Left cardiac atrium (tissue), 4 donors: ENCODE data around the gene MGAM2. TPM values are rescaled to one million over a fixed set of nuclear protein-coding genes. Genes with fewer than 3 reads are reported as not detected.

ENCODE experiments used
- ATAC-seq, 2 donors: fragments of 200-7000 bp; cut with Tn5 transposase; one replicate each; pipeline ENCODE4 v1.9.1; 2020; ENCODE audit warnings: mild to moderate bottlenecking in 2 of 2, moderate library complexity in 2 of 2
- DNase-seq: peaks from one replicate; pipeline ENCODE4 v3.0.0-alpha.2; 2020
- intact Hi-C, 2 donors: fragments of 100-400 bp; cut with DNase I; formaldehyde crosslinking; loops; one replicate each; pipeline versions ENCODE4 v1.14.1 to v1.15.1; 2022 to 2023
- total RNA-seq, 2 donors: library from RNA; stranded (reverse); fragmentation: NEBNext Ultra II Directional; extraction: Animal tissue kit (Norgen Biotek cat#: 25700); gene quantifications; one replicate each; pipeline ENCODE4 v1.2.1, GENCODE V29; 2021
- donor health status: DM: no; HTN: yes; CAD: no.
- donor health status: DM: no; HTN: yes; CAD: no; lungs with severe emphysema.
- donor health status: DM: yes; HTN: yes; CAD: no.
- donor health status: Dilated cardiomyopathy.

The MGAM2 gene
- total RNA-seq, 2 donors from 2014 or later = 0.08 to 0.12 TPM

DNA sequence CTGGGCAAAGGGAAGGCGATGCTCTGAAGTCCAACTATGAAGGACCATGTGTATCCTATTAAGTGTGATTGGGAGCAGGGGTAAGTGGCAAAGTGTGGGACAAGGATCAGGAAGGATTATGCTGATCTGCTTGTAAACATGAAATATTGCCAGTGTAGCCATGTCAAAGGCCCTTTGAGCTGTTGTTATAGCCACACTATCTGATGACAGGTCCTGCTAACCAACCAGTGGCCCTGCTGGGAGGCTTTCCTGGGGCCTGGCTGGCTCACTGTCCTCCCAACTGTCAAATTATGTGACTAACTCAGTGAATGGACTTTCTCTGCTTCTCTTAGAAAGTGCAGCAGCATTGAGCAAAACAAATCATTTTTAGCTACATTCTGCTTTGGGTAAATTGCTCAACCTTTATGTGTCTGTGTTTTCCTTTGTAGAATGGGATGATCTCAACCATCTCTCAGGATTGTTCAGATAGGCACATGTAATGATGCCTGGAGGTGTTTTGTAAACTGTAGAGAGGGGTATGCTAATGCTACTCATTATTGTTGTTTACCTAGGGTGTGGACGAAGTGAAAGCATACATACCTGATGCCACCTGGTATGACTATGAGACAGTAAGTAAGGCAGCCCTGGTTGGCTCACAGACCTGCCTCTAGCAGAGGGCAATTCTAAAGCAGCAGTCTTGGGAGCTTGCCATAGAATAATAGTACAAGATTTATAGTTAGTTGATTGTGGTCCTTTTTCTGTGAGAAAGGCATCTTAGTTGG lies 47.4 kb downstream of the MGAM2 start:
- DNase-seq (no peak), ATAC-seq (no peak)
- intact Hi-C loops = no loop called here

DNA sequence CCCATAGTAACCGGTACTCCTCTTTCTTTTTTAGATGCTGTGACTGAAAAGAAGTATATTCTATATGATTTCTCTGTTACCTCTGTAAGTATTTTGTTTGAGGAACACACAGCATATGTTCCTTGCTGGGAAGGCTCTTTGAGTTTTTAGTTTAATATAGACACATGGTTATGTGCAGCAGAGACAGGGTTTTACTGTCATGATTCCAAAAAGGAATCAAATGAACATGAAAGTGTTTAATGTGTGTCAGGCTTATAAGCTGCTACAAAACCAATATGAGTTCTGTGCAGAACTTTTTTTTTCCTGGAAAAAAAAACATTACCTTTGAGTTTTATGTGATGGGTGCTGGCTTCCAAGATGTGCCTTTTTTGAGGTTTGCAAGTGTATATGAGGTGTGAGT lies 50.4 kb downstream of the MGAM2 start:
- intact Hi-C loops = no loop called here
- no peak for ATAC-seq
- DNase-seq = no peak

DNA sequence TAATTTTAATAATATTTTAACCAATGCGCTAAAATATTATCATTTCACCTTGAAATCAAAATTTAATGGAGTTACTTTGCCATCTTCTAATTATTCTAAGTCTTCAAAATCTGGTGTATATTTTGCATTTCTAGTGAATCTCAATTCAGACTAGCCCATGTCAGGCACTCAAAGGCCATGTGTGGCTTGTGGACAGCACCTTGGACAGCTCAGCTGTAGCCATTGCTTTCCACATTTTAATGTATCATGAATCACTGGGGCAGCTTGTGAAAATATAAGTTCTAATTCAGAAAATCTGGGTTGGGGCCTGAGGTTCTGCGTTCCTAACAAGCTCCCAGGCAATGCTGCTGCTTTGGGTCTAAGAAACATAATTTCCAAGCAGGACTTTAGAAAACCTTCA lies 57.2 kb downstream of the MGAM2 start:
- ATAC-seq (no peak), DNase-seq (no peak)
- intact Hi-C loops = no loop called here

DNA sequence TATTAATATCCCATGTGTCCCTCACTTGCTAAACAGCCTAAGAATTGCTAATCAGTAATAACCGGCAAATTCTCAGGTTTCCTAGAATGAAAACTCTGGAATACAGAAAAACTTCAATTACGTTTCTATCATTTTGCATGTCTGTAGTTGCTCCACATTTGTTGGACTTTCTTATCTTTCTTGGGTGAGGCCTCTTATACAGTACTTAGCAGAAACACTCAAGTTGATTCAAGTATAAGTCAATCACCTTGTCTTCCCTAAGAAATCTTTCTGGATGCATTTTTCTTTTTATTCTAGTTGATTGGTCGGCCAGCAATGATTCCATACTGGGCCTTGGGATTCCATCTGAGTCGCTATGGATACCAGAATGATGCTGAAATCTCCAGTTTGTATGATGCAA lies 61.4 kb downstream of the MGAM2 start:
- DNase-seq (no peak), ATAC-seq (no peak)
- intact Hi-C loops = no loop called here

DNA sequence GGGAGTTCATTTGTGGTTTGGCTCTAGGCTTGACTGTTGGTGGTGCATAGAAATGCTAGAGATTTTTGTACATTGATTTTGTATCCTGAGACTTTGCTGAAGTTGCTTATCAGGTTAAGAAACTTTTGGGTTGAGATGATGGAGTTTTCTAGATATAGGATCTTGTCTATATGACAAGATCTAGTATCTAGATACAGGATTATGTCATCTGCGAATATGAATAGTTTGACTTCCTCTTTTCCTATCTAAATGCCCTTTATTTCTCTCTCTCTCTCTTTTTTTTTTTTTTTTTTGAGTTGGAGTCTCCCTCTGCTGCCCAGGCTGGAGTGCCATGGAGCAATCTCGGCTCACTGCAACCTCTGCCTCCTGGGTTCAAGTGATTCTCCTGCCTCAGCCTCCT lies 62.9 kb downstream of the MGAM2 start:
- ATAC-seq (no peak), DNase-seq (no peak)
- intact Hi-C loops = no loop called here

DNA sequence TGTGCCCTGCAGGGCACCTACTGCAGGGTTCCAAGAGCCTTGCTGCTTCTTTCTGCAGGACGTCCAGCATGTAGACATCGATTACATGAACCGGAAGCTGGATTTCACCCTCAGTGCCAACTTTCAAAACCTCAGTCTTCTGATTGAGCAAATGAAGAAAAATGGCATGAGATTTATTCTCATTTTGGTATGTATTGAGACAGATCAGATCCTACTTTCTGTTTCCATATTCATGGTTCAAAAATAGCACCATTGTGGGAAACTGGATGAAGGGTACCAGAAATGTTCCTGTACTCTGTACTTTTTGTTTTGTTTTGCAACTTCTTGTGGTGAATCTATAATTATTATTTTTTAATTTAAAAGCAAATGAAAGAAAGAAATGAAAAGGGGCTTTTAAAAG lies 64.1 kb downstream of the MGAM2 start:
- DNase-seq = no peak
- ATAC-seq = no peak
- intact Hi-C loops = no loop called here

DNA sequence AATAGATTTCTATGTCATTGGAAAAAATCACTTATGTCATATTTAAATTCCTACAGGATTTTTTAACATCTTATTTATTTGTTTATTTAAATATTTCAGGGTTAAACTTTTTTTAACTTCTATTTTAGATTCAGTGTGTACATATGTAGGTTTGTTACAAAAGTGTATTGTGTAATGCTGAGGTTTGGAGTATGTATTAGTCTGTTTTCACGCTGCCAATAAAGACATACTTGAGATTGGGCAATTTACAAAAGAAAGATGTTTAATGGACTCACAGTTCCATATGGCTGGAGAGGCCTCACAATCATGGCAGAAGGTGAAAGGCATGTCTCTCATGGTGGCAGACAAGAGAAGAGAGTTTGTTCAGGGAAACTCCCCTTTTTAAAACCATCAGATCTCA lies 65.4 kb downstream of the MGAM2 start:
- ATAC-seq (no peak), DNase-seq (no peak)

DNA sequence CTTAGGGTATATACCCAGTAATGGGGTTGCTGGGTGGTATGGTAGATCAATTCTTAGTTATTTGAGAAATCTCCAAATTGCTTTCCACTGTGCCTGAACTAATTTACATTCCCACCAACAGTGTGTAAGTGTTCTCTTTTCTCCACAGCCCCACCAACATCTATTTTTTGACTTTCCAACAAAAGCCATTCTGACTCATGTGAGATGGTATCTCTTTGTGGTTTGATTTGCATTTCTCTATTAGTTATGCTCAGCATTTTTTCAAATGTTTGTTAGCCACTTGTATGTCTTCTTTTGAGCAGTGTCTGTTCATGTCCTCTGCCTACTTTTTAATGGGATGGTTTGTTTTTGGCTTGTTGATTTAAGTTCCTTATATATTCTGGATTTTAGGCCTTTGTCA lies 66.4 kb downstream of the MGAM2 start:
- DNase-seq (no peak), ATAC-seq (no peak)
- intact Hi-C loops = no loop called here

More for the DNA sequence above, 65.4 kb downstream of the MGAM2 start:
- intact Hi-C loops = no loop called here

DNA sequence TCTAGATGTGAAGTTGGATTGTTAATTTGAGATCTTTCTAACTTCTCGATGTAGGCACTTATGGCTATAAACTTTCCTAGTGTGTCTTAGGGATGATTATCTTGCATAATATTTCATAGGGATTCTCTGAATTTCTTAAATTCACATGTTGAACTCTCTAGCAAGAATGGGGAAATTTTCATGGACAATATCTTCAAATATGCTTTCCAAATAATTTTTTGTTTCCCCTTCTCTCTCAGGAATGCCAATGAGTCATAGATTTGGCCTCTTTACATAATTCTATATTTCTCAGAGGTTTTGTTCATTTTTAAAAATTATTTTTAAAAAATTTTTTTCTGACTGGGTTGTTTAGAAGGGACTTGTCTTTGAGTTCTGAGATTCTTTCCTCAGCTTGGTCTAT lies 68.9 kb downstream of the MGAM2 start:
- intact Hi-C loops = loop anchor here in 1 of 2 donors (10.0 kb wide), 1 partner anchor 206 kb away; the partner anchor contains the start of gene TAS2R38
- no peak for DNase-seq
- no peak for ATAC-seq

DNA sequence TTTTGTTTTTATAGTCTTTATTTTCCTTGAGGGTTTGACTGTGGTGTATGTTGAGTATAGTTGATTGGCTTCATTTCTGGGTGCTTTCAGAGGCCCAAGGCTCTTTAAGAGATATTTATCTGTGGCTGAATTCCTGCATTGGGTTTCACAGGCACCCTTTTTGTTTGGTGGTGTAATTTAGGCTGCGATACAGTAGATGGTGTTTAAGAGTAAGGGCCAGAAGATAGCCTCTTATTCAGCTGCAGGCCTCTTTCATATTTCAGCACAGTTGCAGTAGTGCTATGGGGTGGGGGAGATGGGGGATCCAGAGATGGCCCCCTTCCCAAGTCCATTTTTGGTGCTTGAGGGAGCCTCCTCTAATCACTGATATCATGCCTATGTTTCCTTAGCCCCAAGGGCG lies 69.7 kb downstream of the MGAM2 start:
- intact Hi-C loops = loop anchor here in 1 of 2 donors (10.0 kb wide), 1 partner anchor 206 kb away; the partner anchor contains the start of gene TAS2R38
- no peak for ATAC-seq
- DNase-seq = no peak

DNA sequence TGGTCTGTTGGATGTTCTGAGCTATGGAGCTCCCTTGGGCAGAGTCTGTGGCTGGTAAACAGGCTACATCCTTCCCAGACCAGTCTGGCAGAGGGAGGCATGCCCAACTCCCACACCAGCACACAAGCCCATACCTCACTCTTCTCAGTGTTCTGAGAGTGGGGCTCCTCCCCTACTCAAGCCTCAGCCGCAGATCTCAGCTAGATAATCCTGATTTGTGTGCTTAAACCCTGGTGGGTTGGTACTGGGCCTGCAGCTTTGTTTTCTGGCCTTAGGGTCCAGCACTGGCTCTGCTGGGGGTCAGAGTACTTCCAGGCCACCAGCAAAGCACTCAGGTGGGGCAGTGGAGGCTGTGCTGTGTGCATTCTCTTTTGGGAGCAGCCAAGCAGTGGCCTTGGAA lies 70.4 kb downstream of the MGAM2 start:
- DNase-seq (no peak), ATAC-seq (no peak)
- intact Hi-C loops = loop anchor here in 1 of 2 donors (10.0 kb wide), 1 partner anchor 207 kb away; the partner anchor contains the start of gene TAS2R38

DNA sequence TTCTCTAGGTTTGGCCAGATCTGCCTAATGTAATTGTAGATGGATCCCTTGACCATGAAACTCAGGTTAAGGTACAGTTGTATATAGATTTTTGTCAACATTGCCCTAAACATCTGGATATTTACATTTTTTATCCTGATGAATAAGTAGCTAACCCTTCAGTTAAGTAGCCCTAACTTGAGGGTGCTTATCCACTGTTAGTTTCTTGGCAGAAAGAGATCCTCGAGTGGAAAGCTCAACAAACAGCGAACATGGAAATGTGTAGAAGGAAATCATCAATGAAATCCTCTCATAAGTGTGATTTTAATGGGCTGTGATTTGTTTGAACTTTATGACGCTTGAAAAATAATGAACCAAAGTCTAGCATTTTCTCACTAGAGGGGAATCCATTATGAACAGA lies 73.6 kb downstream of the MGAM2 start:
- DNase-seq (no peak), ATAC-seq (no peak)
- intact Hi-C loops = loop anchor here (5.0 to 10.0 kb wide), 2 partner anchors 208 to 210 kb away; partner anchors contain the start of gene TAS2R38 (in 1 of the 2)

DNA sequence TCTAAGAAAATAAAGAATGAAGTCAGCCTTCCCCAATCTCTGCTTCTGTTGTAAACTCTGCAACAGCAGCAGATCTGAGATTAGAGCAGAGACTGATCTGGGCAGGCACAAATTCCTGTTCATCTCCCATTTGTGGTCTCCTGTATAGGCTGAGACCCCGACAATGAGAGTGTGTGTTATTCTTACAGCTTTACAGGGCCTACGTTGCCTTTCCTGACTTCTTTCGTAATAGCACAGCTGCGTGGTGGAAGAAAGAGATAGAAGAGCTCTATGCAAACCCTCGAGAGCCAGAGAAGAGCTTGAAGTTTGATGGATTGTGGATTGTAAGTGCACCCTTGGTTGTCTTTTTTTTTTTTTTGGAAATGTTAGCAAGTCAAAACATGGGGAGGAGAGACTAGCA lies 74.3 kb downstream of the MGAM2 start:
- intact Hi-C loops = loop anchor here (5.0 to 10.0 kb wide), 2 partner anchors 208 to 211 kb away; partner anchors contain the start of gene TAS2R38 (in 1 of the 2)
- ATAC-seq = no peak
- no peak for DNase-seq

DNA sequence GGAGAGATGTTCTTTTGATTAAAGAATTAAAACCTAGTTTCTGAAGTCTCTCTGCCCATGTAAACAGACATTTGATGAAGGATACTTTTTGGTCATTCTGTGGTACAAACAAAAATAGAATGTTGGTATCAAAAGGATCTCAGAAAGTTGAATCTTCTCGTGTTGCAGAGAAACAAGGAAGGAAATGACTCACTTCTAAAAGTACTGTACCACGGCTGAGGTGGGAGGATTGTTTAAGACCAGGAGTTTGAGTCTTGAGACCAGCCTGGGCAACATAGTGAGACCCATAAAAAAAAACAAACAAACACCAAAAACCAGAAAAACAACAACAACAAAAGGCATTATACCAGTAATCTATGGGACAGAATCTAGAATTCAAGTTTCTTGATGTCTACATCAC lies 76.6 kb downstream of the MGAM2 start:
- ATAC-seq = no peak
- intact Hi-C loops = loop anchor here (5.0 to 10.0 kb wide), 2 partner anchors 211 to 213 kb away; partner anchors contain the start of gene TAS2R38 (in 1 of the 2)

DNA sequence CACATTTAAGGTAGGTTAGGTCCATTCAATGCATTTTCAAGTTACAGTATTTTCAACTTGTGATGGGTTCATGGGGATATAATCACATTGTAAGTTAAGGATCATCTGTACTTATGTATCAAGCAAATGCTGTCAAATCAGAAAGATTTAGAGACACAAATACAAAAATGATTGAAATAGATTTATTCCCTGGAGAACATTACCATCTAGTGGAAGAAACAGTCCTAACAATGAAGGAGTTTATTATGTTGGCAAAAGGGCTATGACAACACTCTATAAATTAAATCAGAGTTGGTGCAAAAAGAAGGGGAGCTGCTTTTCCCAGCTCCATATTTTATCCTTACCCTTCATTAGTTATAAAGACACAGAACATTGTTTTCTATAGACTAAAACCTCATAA lies 77.3 kb downstream of the MGAM2 start:
- ATAC-seq (no peak), DNase-seq (no peak)
- intact Hi-C loops = loop anchor here (5.0 to 10.0 kb wide), 2 partner anchors 212 to 214 kb away; partner anchors contain the start of gene TAS2R38 (in 1 of the 2)

More for the DNA sequence above, 76.6 kb downstream of the MGAM2 start:
- DNase-seq = no peak

DNA sequence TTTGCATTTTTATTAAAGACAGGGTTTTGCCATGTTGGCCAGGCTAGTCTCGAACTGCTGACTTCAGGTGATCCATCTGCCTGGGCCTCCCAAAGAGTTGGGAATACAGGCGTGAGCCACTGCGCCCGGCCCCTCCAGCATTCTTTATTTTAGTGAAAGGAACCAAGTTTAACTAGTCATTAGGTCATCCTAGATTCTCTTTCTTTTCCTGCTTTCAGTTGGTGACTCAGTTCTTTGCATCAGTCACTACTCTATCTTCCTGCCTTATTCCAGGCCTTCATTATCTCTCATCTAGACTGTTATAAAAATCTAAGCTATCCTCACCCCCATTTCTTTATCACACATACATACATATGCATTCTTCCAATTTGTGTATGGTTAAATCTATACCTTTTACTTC lies 82.7 kb downstream of the MGAM2 start:
- DNase-seq (no peak), ATAC-seq (no peak)
- intact Hi-C loops = no loop called here

DNA sequence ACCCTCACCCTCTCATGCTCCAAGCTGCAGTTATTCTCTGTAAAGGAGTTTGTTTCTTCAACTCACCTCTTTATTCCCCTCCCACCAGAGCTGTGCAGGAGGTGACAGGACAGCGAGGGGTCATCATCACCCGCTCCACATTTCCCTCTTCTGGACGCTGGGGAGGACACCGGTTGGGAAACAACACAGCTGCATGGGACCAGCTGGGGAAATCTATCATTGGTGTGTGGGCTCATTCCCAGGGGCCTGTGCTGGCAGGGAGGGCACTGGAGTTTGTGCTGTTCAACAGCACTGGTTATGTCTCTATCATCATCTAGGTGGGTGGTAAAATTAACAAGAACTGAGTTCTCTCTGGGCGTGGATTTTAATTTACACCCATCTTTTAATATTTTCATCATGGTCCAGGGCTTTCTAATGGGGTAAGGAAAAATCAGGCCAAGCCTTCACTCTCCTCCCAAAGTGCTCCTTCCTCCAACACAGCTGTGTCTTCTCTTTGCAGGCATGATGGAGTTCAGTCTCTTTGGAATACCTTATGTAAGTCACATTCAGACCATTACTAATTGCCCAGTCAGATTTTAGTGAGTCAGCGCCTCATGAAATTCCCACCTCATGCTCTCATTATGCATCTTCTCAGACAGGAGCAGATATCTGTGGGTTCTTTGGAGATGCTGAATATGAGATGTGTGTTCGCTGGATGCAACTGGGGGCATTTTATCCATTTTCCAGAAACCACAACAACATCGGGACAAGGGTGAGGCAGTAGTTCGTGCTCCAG lies 84.7 kb downstream of the MGAM2 start:
- DNase-seq (no peak), ATAC-seq (no peak)
- intact Hi-C loops = no loop called here

DNA sequence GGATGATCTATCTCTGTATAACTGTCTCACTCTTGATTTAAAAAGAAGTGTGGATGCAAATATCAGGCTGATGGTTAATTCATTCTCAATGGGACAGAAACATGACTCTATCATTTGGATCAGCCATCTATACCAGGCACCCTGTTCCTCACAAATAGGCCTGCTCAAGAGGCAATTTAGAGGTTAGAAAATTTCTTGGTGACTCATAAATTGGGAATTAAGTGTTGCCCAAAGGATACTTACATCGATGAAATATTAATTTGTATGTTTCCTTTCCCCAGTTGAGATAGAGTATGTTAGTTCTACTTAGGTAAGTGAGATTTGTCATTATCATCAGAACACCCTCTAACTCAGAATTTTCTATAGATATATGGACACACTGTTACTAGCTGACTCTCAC lies 88.7 kb downstream of the MGAM2 start:
- intact Hi-C loops = no loop called here
- ATAC-seq (no peak), DNase-seq (no peak)

DNA sequence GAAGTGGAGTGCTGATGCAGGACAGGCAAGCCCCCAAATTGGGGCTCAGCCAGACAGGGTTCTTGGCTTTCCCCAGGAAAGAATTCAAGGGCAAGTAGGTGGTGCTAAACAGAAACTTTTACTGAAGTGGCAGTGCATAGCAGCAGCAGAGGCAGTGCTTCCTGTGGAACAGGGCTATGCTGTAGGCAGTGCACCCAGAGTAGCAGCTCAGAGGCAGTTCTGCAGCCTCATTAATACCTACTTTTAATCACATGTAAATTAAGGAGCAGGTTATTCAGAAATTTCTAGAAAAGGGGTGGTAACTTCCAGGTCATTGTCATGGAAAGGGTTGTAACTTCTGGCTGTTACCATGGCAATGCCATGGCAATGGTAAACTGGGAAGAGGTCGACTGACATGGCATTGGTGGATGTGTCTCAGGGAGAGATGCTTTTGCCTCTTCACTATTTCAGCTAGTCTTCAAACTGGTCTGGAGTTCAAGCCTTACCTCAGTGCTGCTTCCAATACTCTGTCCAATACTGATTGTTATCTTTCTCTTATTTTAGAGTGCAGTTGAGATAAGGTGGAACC lies 117.1 kb downstream of the MGAM2 start:
- intact Hi-C loops = no loop called here
- no peak for DNase-seq
- ATAC-seq = no peak

DNA sequence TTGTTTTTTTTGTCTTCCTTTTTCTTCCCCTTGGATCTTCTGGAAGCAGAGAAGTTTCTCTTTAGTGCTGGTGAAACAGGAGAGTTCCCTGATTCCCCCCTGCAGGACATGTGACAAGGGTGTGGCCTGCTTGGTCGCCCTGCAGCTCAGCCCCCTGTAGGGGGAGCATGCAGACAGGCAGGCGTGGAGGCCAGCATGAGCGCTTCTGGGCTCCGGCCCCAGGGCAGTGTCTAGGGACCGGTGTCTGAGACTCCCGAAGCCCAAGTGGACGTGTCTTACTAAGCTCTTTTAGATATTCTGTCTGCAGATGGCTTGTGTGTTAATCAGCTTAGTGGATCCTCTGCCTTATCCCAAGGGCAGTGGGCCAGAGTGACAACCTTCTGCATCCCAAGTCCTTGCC lies 120.2 kb downstream of the MGAM2 start:
- intact Hi-C loops = no loop called here
- ATAC-seq = no peak
- DNase-seq = no peak
